HEK293 (cell line): ENCODE measurements around the gene ALDH9A1.

Experiments used
- CTCF ChIA-PET: fragments of 350-600 bp; formaldehyde crosslinking; extraction: SDS; loops from one replicate; lab custom pipeline; 2021; ENCODE audit warnings: antibody characterized with exemption; lab: Yijun Ruan, JAX
- POLR2A ChIA-PET: fragments of 300-600 bp; formaldehyde crosslinking; extraction: SDS; loops from one replicate; lab custom pipeline; 2020; ENCODE audit warnings: antibody characterized with exemption, inconsistent platforms; lab: Yijun Ruan, JAX
- H3K27ac ChIP-seq: fragments of 200-500 bp; sonication (Bioruptor generic); 2 replicates; pipeline ENCODE4 v1.5.1; 2014; ENCODE audit warnings: low read depth, low read length, control low read depth, inconsistent platforms; ENCODE audit errors: extremely low read depth
- H3K36me3 ChIP-seq, 2 experiments: fragments of 200-500 bp in 1 of 2; sonication (Bioruptor generic) in 1 of 2; 1 replicate in 1 of 2; 2 replicates in 1 of 2; pipeline ENCODE4 v1.5.1; 2014 to 2017; ENCODE audit warnings: inconsistent platforms in 2 of 2, low read length in 2 of 2; ENCODE audit not compliant: control insufficient read depth in 2 of 2, insufficient read depth in 1 of 2
- H3K4me1 ChIP-seq: fragments of 200-500 bp; sonication (Bioruptor generic); 2 replicates; pipeline ENCODE4 v1.5.1; 2014; ENCODE audit warnings: mild to moderate bottlenecking, low read length, inconsistent platforms; ENCODE audit not compliant: control insufficient read depth, insufficient read depth
- H3K4me3 ChIP-seq: 2 replicates; pipeline ENCODE4 v1.5.1; 2011; ENCODE audit warnings: low read depth, mild to moderate bottlenecking, control low read depth, low read length, moderate library complexity
- H3K9me3 ChIP-seq: fragments of 200-500 bp; sonication (Bioruptor generic); 2 replicates; pipeline ENCODE4 v1.5.1; 2014; ENCODE audit warnings: low read depth, low read length, inconsistent platforms; ENCODE audit not compliant: control insufficient read depth, insufficient read depth
- GLI4 ChIP-seq: fragments of 450-650 bp; formaldehyde crosslinking; IDR thresholded peaks from 2 replicates; pipeline ENCODE4 v1.5.1; 2016; ENCODE audit warnings: missing biosample characterization, missing genetic modification characterization
- KLF16 ChIP-seq: fragments of 450-650 bp; formaldehyde crosslinking; IDR thresholded peaks from 2 replicates; pipeline ENCODE4 v1.5.1; 2017; ENCODE audit warnings: missing biosample characterization, missing genetic modification characterization
- MEIS1 ChIP-seq: sonication (generic); formaldehyde crosslinking; IDR thresholded peaks from 2 replicates; pipeline ENCODE4 v1.8.1; 2022; ENCODE audit warnings: missing genetic modification reagents, mild to moderate bottlenecking, borderline replicate concordance
- OVOL3 ChIP-seq: fragments of 450-650 bp; formaldehyde crosslinking; IDR thresholded peaks from 2 replicates; pipeline ENCODE4 v1.5.1; 2016; ENCODE audit warnings: missing biosample characterization, missing genetic modification characterization
- PRDM10 ChIP-seq: fragments of 450-650 bp; formaldehyde crosslinking; IDR thresholded peaks from 2 replicates; pipeline ENCODE4 v1.5.1; 2016; ENCODE audit warnings: missing biosample characterization, missing genetic modification characterization
- REPIN1 ChIP-seq: fragments of 450-650 bp; formaldehyde crosslinking; IDR thresholded peaks from 2 replicates; pipeline ENCODE4 v1.5.1; 2017; ENCODE audit warnings: missing biosample characterization, missing genetic modification characterization, low read depth
- SETDB1 ChIP-seq: IDR thresholded peaks from one replicate; pipeline ENCODE4 v1.6.1; 2017; ENCODE audit warnings: mild to moderate bottlenecking, low read length, moderate library complexity, mixed read lengths; ENCODE audit not compliant: insufficient read length
- ZBTB17 ChIP-seq: fragments of 450-650 bp; formaldehyde crosslinking; IDR thresholded peaks from 2 replicates; pipeline ENCODE4 v1.5.1; 2016; ENCODE audit warnings: missing biosample characterization, missing genetic modification characterization
- ZBTB48 ChIP-seq: fragments of 450-650 bp; formaldehyde crosslinking; IDR thresholded peaks from 2 replicates; pipeline ENCODE4 v1.5.1; 2016; ENCODE audit warnings: missing biosample characterization, missing genetic modification characterization
- ZBTB49 ChIP-seq: fragments of 450-650 bp; formaldehyde crosslinking; IDR thresholded peaks from 2 replicates; pipeline ENCODE4 v1.5.1; 2016; ENCODE audit warnings: missing biosample characterization, missing genetic modification characterization, low read depth
- ZNF114 ChIP-seq: fragments of 450-650 bp; formaldehyde crosslinking; IDR thresholded peaks from 2 replicates; pipeline ENCODE4 v1.5.0; 2017; ENCODE audit warnings: missing biosample characterization, missing genetic modification characterization
- ZNF2 ChIP-seq: fragments of 450-650 bp; formaldehyde crosslinking; IDR thresholded peaks from 2 replicates; pipeline ENCODE4 v1.5.1; 2016; ENCODE audit warnings: missing biosample characterization, missing genetic modification characterization
- ZNF24 ChIP-seq: fragments of 450-650 bp; formaldehyde crosslinking; IDR thresholded peaks from 2 replicates; pipeline ENCODE4 v1.5.1; 2016; ENCODE audit warnings: missing biosample characterization, missing genetic modification characterization
- ZNF362 ChIP-seq: fragments of 450-650 bp; formaldehyde crosslinking; IDR thresholded peaks from 2 replicates; pipeline ENCODE4 v1.5.1; 2016; ENCODE audit warnings: missing biosample characterization, missing genetic modification characterization
- ZNF530 ChIP-seq: fragments of 450-650 bp; formaldehyde crosslinking; IDR thresholded peaks from 2 replicates; pipeline ENCODE4 v1.5.1; 2016; ENCODE audit warnings: low read depth, missing biosample characterization, missing genetic modification characterization
- ZNF548 ChIP-seq: fragments of 450-650 bp; formaldehyde crosslinking; IDR thresholded peaks from 2 replicates; pipeline ENCODE4 v1.5.1; 2016; ENCODE audit warnings: missing biosample characterization, missing genetic modification characterization
- ZNF549 ChIP-seq: fragments of 450-650 bp; IDR thresholded peaks from 2 replicates; pipeline ENCODE4 v1.5.1; 2018; ENCODE audit warnings: missing biosample characterization, missing genetic modification characterization, mild to moderate bottlenecking, inconsistent platforms, moderate library complexity
- ZNF558 ChIP-seq: fragments of 450-650 bp; formaldehyde crosslinking; IDR thresholded peaks from 2 replicates; pipeline ENCODE4 v1.5.1; 2016; ENCODE audit warnings: missing biosample characterization, missing genetic modification characterization
- ZNF629 ChIP-seq: fragments of 450-650 bp; formaldehyde crosslinking; IDR thresholded peaks from 2 replicates; pipeline ENCODE4 v1.5.1; 2017; ENCODE audit warnings: missing biosample characterization, missing genetic modification characterization
- ZNF660 ChIP-seq: fragments of 450-650 bp; IDR thresholded peaks from 2 replicates; pipeline ENCODE4 v1.5.1; 2018; ENCODE audit warnings: missing biosample characterization, mild to moderate bottlenecking, missing genetic modification characterization
- ZNF777 ChIP-seq: fragments of 450-650 bp; formaldehyde crosslinking; IDR thresholded peaks from 2 replicates; pipeline ENCODE4 v1.5.1; 2017; ENCODE audit warnings: missing biosample characterization, missing genetic modification characterization, borderline replicate concordance
- ZSCAN16 ChIP-seq: fragments of 450-650 bp; formaldehyde crosslinking; IDR thresholded peaks from 2 replicates; pipeline ENCODE4 v1.5.1; 2016; ENCODE audit warnings: missing biosample characterization, missing genetic modification characterization
- TF ChIP-seq, protein P1 (sequence below): fragments of 450-650 bp; formaldehyde crosslinking; IDR thresholded peaks from 2 replicates; pipeline ENCODE4 v1.5.1; 2016; ENCODE audit warnings: missing biosample characterization, missing genetic modification characterization
- TF ChIP-seq, protein P2 (sequence below): fragments of 450-650 bp; formaldehyde crosslinking; IDR thresholded peaks from 2 replicates; pipeline ENCODE4 v1.5.0; 2017; ENCODE audit warnings: missing biosample characterization, missing genetic modification characterization, borderline replicate concordance

The ALDH9A1 gene

GRCh38 chr1:165629848-165630628 lies 68.3 kb downstream of the ALDH9A1 start:
- Histone ChIP-seq H3K9me3 (no peaks in the 10 kb centered on the region), H3K36me3 (no peaks in the 10 kb centered on the region), H3K4me3 (peak overlapping the region; percentile 84), H3K27ac (peak overlapping the region; percentile 83), H3K4me1 (peaks cover 5% of the 10 kb centered on the region)
- POLR2A ChIA-PET: interaction anchor here (1.3 to 1.4 kb wide), 2 partner anchors 32 to 68 kb away, joined by 4 to 7 read pairs; partner anchors contain the start of gene ALDH9A1
- CTCF ChIA-PET: no interaction called here
- TF ChIP-seq PRDM10 (tag by site-specific recombination): peak; percentile 81
- no peak for TF ChIP-seq ZBTB17
- TF ChIP-seq ZNF2 (tag by site-specific recombination): no peak
- TF ChIP-seq, protein P1, sequence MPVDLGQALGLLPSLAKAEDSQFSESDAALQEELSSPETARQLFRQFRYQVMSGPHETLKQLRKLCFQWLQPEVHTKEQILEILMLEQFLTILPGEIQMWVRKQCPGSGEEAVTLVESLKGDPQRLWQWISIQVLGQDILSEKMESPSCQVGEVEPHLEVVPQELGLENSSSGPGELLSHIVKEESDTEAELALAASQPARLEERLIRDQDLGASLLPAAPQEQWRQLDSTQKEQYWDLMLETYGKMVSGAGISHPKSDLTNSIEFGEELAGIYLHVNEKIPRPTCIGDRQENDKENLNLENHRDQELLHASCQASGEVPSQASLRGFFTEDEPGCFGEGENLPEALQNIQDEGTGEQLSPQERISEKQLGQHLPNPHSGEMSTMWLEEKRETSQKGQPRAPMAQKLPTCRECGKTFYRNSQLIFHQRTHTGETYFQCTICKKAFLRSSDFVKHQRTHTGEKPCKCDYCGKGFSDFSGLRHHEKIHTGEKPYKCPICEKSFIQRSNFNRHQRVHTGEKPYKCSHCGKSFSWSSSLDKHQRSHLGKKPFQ (tag by site-specific recombination): no peak
- no peak for TF ChIP-seq ZNF777 (tag by site-specific recombination)
- 0 out of 2 replicates have a peak, but pooled peaks have one; percentile 20 for TF ChIP-seq ZSCAN16 (tag by site-specific recombination)
- no peak for TF ChIP-seq ZBTB49 (tag by site-specific recombination)
- no peak for TF ChIP-seq KLF16 (tag by site-specific recombination)
- TF ChIP-seq REPIN1 (tag by site-specific recombination): no peak
- no peak for TF ChIP-seq ZNF114 (tag by site-specific recombination)
- no peak for TF ChIP-seq ZNF629 (tag by site-specific recombination)
- no peak for TF ChIP-seq ZNF530 (tag by site-specific recombination)
- TF ChIP-seq ZNF548 (tag by site-specific recombination): peak; percentile 91
- no peak for TF ChIP-seq GLI4
- no peak for TF ChIP-seq MEIS1 (CRISPR knock-in tag)

DNA sequence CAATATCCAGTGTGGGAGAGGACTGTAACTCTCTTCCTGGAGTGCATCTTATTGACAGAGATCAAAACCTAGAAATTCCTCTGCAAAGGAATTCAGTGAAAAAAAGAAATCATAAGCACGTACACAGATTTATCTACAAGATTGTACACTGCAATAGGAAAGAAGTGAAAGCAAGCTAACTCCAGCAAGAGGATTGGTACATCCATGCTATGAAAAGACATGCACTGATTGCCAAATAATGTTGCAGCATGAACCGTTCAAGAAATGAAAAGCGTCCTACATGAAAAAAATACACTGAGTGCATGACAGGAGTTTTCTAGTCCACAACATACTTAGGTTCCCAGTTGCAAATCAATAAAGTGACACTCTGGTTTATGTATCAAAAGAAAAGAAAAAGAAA lies 69.2 kb downstream of the ALDH9A1 start:
- Histone ChIP-seq H3K36me3 (no peaks in the 10 kb centered on the region), H3K27ac (no peak overlapping the region), H3K4me3 (no peak overlapping the region), H3K9me3 (no peaks in the 10 kb centered on the region), H3K4me1 (peaks cover 5% of the 10 kb centered on the region)
- POLR2A ChIA-PET: no interaction called here
- CTCF ChIA-PET: no interaction called here
- TF ChIP-seq ZBTB48 (tag by site-specific recombination) (no peak), ZNF558 (tag by site-specific recombination) (no peak), ZNF629 (tag by site-specific recombination) (no peak), ZNF24 (tag by site-specific recombination) (no peak), ZNF362 (tag by site-specific recombination) (no peak), SETDB1 (no peak), ZNF660 (tag by site-specific recombination) (no peak), ZNF549 (tag by site-specific recombination) (no peak), OVOL3 (tag by site-specific recombination) (no peak), KLF16 (tag by site-specific recombination) (no peak)
- TF ChIP-seq, protein P2, sequence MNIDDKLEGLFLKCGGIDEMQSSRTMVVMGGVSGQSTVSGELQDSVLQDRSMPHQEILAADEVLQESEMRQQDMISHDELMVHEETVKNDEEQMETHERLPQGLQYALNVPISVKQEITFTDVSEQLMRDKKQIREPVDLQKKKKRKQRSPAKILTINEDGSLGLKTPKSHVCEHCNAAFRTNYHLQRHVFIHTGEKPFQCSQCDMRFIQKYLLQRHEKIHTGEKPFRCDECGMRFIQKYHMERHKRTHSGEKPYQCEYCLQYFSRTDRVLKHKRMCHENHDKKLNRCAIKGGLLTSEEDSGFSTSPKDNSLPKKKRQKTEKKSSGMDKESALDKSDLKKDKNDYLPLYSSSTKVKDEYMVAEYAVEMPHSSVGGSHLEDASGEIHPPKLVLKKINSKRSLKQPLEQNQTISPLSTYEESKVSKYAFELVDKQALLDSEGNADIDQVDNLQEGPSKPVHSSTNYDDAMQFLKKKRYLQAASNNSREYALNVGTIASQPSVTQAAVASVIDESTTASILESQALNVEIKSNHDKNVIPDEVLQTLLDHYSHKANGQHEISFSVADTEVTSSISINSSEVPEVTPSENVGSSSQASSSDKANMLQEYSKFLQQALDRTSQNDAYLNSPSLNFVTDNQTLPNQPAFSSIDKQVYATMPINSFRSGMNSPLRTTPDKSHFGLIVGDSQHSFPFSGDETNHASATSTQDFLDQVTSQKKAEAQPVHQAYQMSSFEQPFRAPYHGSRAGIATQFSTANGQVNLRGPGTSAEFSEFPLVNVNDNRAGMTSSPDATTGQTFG: no peak
